NCI-H1105 (cell line): ENCODE results near the gene EPYC.

ENCODE experiments used
- DNase-seq: peaks from one replicate; lab custom pipeline; 2025; lab: John Stamatoyannopoulos, UW

EPYC gene

DNA sequence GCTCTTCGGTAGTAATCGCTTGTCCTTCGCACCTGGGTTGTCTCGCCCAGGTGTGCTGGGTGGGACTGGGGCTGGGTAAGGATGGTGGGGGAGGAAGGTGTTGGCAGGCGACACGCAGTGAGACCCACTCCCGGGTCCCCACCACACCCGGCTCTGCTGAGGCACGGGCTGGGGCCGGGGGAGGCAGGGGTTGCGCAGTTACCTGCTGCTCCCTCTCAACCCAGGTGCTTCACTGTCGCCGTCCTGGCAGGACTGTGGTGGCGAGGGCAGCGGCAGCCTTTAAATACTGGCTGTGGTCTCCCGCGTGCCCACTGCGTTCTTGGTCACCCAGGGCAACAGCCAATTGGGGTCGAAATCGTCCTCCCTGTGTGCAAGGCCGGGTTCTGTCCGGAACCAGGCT, 49.9 kb downstream of the EPYC start, which contains the start of gene CCER1:
Gene CCER1 (minus strand): TSS at position 256 of the 400 bp plus-strand sequence. CDS start 434 bp downstream, outside the sequence.
- DNase-seq: no peak

DNA sequence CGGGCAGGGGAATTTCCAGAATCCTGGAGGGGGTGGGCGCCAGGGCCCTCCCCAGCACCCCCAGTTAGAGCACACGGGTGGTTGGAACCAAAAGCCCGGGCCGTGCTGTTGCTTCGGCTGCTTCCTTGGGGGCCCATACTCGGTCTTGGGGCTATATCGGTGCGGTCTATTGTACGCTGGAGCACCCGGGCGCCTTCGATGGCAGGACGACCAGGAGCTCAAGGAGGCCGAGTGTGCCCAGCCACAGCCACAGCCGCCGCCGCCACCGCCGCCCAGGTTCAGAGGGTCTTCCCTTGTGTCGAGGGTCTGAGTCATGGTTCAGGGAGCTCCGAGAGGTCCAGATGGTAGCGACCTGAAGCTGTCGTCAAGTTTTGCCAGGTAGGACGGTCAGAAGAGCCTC, 50.3 kb downstream of the EPYC start:
- no peak for DNase-seq

DNA sequence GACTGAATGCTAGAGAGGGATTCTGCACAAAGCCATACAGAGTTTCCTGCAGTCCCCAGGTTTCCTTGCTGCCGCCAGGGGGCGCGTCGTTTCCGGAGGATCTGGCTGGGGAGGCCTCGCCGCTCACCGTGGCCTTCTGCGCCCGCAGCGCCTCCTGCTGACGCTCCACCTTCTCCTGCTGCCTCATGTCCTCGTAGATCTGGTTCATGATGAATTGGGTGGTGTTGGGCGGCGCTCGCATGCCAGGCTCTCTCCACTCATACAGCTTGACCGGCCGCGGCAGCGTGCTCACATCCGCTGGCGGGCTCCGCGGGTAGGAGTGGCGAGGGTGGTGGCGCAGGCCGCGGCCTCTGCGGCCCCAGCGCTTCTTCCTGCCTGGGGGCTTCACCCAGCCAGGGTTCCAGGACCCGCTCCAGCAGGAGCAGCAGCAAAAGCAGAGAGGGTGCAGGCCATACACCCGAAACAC, 50.8 kb downstream of the EPYC start:
- DNase-seq: no peak

GRCh38 chr12:90951432-90952105, 53.2 kb downstream of the EPYC start:
- DNase-seq: no peak

- DNase-seq: no peak
These were observed 56.9 kb downstream of the EPYC start for GRCh38 chr12:90947869-90948268.

- peak; percentile 18 for DNase-seq
These were observed 59.6 kb downstream of the EPYC start for GRCh38 chr12:90945070-90945649.

DNA sequence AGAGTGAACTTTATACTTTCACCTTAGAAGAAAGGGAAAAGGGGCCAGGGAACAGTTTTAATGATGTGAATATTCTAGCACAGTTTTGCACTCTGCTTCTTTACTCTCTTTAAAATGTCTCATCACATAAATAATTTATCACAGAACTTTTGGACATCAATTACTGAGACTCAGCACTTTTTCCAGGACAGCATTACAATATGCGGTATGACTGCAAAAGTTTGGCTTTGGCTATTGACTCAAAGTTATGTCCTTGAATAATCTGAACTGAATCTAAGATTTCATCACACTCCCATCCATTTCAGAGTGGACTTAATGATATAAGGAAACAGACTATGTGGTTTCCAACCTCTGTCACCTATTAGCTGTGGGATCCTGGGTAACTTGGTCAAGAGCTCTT, 61.5 kb downstream of the EPYC start:
- no peak for DNase-seq

DNA sequence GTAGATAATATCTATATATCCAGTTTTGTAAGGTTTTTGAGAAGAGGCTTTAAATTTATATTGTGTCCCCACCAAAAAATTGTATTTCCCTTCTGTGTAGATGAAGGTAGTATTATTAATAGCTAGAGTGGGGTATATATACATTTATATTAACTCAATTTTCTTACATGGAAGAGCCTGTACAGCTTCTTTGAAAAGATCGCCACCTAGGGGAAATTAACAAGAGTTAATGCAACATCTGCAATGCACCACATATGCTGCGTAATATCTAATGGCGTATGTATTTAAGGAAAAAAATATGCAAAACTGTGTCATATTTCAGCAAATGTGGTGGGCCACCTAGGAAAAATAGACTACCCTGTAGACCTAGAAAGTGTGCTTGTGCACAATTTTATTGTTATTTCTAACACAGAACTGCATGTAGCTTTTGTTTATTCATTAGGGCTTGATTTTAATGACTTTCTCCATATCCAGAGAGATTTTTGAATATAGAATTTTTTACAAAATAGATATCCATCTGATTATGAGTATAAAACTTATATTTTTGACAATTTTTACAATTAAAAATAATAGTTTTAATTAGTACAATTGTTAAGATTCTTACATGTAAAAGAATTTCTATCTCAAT, 63.8 kb downstream of the EPYC start:
- peak; percentile 49 for DNase-seq

DNA sequence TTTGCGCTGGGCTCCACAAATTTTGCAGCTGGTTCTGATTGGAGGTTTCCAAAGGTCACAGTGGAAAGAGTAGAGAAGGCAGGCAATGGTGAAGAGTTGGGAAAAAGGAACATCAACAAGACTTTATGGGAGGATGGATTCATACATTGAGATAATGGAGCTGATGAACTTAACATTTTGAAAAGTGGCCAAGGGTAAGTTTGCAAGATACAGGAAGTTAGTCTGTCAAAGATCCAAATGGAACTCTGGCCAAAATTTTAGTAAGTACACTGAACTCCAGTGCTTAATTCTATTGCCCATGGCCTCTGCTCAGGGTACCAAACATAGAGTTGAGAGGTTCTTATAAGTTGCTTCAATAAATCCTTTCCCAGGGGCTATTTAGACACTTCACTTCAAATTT, 65.4 kb downstream of the EPYC start:
- DNase-seq: no peak

DNA sequence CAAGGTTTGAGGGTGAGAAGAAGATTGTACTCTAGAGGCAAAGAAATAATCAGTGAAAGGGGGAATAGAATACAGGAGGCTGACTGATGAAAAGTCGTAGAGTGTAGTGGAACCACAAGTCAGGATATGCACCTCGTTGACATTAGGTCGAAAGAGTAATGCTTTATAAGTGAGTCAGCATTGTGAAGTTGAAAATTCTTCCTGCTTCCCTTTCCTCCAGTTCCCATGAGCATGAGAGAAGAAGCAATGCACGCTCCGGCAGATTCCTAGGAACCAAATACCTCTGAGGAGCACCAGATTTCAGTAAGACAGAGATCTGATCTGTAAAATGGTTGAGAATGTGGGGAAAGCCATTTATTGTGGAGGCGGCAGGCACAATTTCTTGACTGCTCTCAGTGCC, 66.3 kb downstream of the EPYC start:
- no peak for DNase-seq

DNA sequence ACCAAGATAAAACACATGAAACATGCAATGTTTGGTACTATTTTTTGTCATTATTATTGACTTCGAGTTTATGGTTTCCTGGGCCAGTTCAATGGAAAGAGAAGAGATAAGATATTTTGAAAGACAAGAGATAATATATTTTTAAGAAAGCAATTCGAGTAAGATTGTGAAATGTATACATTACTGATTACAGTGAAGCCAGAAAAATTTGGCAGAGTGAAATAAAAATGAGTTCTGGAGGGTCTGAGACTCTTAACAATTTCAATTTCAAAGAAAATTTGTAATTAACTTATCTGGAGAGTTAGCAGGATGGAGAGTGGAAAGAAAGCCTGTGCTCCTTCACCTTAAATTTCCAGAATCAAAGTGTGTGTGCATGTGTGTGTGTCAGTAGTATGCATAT, 67.1 kb downstream of the EPYC start:
- no peak for DNase-seq

DNA sequence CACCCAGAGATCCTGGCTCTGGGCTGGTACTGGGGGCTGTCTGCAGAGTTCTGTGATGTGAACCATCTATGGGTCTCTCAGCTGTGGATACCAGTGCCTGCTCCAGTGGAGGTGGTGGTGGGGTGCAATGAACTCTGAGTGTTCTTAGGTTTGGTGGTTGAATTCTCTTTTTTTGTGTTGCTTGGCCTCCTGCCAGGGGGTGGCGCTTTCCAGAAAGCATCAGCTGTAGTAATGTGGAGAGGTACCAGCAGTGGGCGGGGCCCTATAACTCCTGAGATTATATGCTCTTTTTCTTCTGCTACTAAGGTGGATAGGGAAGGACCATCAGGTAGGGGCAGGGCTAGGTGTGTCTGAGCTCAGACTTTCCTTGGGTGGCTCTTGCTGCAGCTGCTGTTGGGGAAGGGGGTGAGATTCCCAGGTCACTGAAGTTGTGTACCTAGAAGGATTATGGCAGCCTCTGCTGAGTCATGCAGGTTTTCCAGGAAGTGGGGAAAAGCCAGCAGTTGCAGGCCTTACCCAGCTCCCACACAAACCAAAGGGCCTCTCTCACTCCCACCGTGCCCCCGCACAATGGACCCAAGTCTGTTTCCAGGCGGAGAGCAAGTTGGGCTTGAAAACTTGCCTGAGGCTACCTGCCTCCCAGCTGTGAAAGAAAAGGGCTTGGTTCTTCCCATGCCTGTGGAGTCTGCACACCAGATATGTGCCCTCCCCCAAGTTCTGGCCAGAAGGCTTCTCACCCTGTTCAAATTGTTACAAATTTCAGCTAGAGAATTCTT, 68.4 kb downstream of the EPYC start:
- no peak for DNase-seq

- DNase-seq: no peak
These were observed 79.2 kb downstream of the EPYC start for GRCh38 chr12:90925562-90925961.

GRCh38 chr12:90924406-90924805, 80.4 kb downstream of the EPYC start:
- no peak for DNase-seq

- no peak for DNase-seq
These were observed 82.6 kb downstream of the EPYC start for GRCh38 chr12:90922145-90922627.

GRCh38 chr12:90921536-90921935, 83.2 kb downstream of the EPYC start:
- no peak for DNase-seq

GRCh38 chr12:90920222-90920621, 84.5 kb downstream of the EPYC start:
- DNase-seq: no peak

GRCh38 chr12:90917431-90917830, 87.3 kb downstream of the EPYC start:
- no peak for DNase-seq

DNA sequence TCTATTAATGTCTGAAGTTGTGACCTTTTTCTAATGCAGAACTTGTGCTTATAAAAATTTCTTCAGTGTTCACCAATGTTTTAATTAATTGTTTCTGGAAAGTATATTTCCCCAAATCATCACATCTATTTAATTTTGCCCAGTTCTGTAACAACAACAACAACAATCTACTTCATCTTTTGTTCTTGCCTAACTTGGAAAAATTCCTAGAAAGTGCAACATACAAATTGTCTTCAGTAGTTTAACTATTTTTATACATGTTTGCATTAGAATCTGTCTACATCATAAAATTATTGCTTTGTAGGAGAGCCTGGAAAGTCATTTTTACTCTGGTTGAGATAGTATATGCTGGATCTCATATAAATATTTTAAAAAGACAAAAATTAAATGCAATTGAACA, 88.3 kb downstream of the EPYC start:
- DNase-seq: no peak

GRCh38 chr12:90915353-90915752, 89.4 kb downstream of the EPYC start:
- DNase-seq: no peak
